GM18526 (cell line): ENCODE results near the gene URM1.

ENCODE experiments used
- POLR2A ChIP-seq: IDR thresholded peaks from 3 replicates; pipeline ENCODE4 v1.6.1; 2011; ENCODE audit not compliant: insufficient read length; ENCODE audit errors: extremely low read depth

URM1 gene

GRCh38 chr9:128372188-128372641 is 1.0 kb downstream of the URM1 start:
- TF ChIP-seq POLR2A = no peak

GRCh38 chr9:128372784-128373183 is 1.6 kb downstream of the URM1 start:
- no peak for TF ChIP-seq POLR2A

- TF ChIP-seq POLR2A = no peak
These were observed 3.1 kb downstream of the URM1 start for GRCh38 chr9:128374221-128374675.

- TF ChIP-seq POLR2A = no peak
These were observed 4.7 kb downstream of the URM1 start for GRCh38 chr9:128375865-128376264.

GRCh38 chr9:128382261-128382660 is 11.1 kb downstream of the URM1 start:
- TF ChIP-seq POLR2A = no peak

- no peak for TF ChIP-seq POLR2A
These were observed 12.0 kb downstream of the URM1 start for GRCh38 chr9:128383007-128383753.

GRCh38 chr9:128383791-128384190 is 12.6 kb downstream of the URM1 start:
- no peak for TF ChIP-seq POLR2A

GRCh38 chr9:128384801-128385495 is 13.8 kb downstream of the URM1 start:
- no peak for TF ChIP-seq POLR2A

GRCh38 chr9:128385496-128386460 is 14.6 kb downstream of the URM1 start:
- no peak for TF ChIP-seq POLR2A

- no peak for TF ChIP-seq POLR2A
These were observed 17.0 kb downstream of the URM1 start for GRCh38 chr9:128388150-128388549.

GRCh38 chr9:128389395-128390149 is 18.4 kb downstream of the URM1 start:
- TF ChIP-seq POLR2A = no peak

- TF ChIP-seq POLR2A = no peak
These were observed 19.1 kb downstream of the URM1 start for GRCh38 chr9:128390150-128390812.

- no peak for TF ChIP-seq POLR2A
These were observed 19.9 kb downstream of the URM1 start for GRCh38 chr9:128390813-128391711.
